WTC11 (cell line): ENCODE results near the gene OBSCN. TPM values are rescaled to one million over a fixed set of nuclear protein-coding genes. Genes with fewer than 3 reads are reported as not detected.

Source experiments
- ATAC-seq: fragments of 200-7000 bp; cut with Tn5 transposase; 2 replicates; pipeline ENCODE4 v1.10.0; 2021; ENCODE audit warnings: mild to moderate bottlenecking, moderate library complexity
- CTCF ChIA-PET: fragments of 300-600 bp; sonication (Branson Sonifier 250); formaldehyde crosslinking; loops from one replicate; lab custom pipeline; 2021; ENCODE audit warnings: antibody characterized with exemption; lab: Charles Lee
- POLR2A ChIA-PET: fragments of 350-600 bp; sonication (Branson Sonifier 250); formaldehyde crosslinking; loops from one replicate; lab custom pipeline; 2021; ENCODE audit warnings: antibody characterized with exemption; lab: Charles Lee
- DNase-seq: peaks from one replicate; pipeline ENCODE4 v3.0.0; 2021; ENCODE audit warnings: low spot score
- H3K27ac Mint-ChIP-seq: 2 replicates; pipeline ENCODE4 v1.8.0; 2021; ENCODE audit warnings: mixed read lengths
- H3K27me3 Mint-ChIP-seq: 2 replicates; pipeline ENCODE4 v1.8.0; 2021; ENCODE audit warnings: low read depth, mild to moderate bottlenecking, moderate library complexity, mixed read lengths
- H3K36me3 Mint-ChIP-seq: 2 replicates; pipeline ENCODE4 v1.8.0; 2021; ENCODE audit warnings: mixed read lengths
- H3K4me1 Mint-ChIP-seq: 2 replicates; pipeline ENCODE4 v1.8.0; 2022; ENCODE audit warnings: mixed read lengths
- H3K4me3 Mint-ChIP-seq: 2 replicates; pipeline ENCODE4 v1.8.0; 2021; ENCODE audit warnings: mild to moderate bottlenecking, moderate library complexity, mixed read lengths
- H3K9me3 Mint-ChIP-seq: 2 replicates; pipeline ENCODE4 v1.8.0; 2021; ENCODE audit warnings: mixed read lengths
- AR ChIP-seq: fragments of 250-450 bp; sonication (Bioruptor Pico); IDR thresholded peaks from 2 replicates; pipeline ENCODE4 v1.9.0; 2021; ENCODE audit warnings: mild to moderate bottlenecking
- ATF6 ChIP-seq: sonication (generic); formaldehyde crosslinking; IDR thresholded peaks from 2 replicates; pipeline ENCODE4 v1.8.1; 2023; ENCODE audit warnings: mild to moderate bottlenecking, missing genetic modification reagents
- CDX4 ChIP-seq: fragments of 250-450 bp; sonication (Bioruptor Pico); IDR thresholded peaks from 2 replicates; pipeline ENCODE4 v1.9.0; 2021; ENCODE audit warnings: moderate library complexity, mild to moderate bottlenecking, inconsistent platforms, borderline replicate concordance
- EMX1 ChIP-seq: fragments of 250-450 bp; sonication (Bioruptor Pico); IDR thresholded peaks from 2 replicates; pipeline ENCODE4 v1.8.0; 2021; ENCODE audit warnings: mild to moderate bottlenecking
- FOXP4 ChIP-seq: sonication (generic); formaldehyde crosslinking; IDR thresholded peaks from 2 replicates; pipeline ENCODE4 v1.8.0; 2022; ENCODE audit warnings: mild to moderate bottlenecking, missing genetic modification reagents
- GTF2I ChIP-seq: fragments of 250-450 bp; sonication (Bioruptor Pico); conservative IDR thresholded peaks from 2 replicates; pipeline ENCODE4 v1.4.0; 2021; ENCODE audit warnings: mild to moderate bottlenecking
- JUN ChIP-seq: sonication (generic); formaldehyde crosslinking; IDR thresholded peaks from 2 replicates; pipeline ENCODE4 v1.8.0; 2023; ENCODE audit warnings: mild to moderate bottlenecking, missing genetic modification reagents
- NR1H2 ChIP-seq: sonication (generic); formaldehyde crosslinking; IDR thresholded peaks from 2 replicates; pipeline ENCODE4 v1.9.0; 2021; ENCODE audit warnings: mild to moderate bottlenecking, moderate library complexity, missing genetic modification reagents
- OVOL2 ChIP-seq: fragments of 250-450 bp; sonication (Bioruptor Pico); IDR thresholded peaks from 2 replicates; pipeline ENCODE4 v1.9.0; 2021; ENCODE audit warnings: mild to moderate bottlenecking, borderline replicate concordance
- TEAD1 ChIP-seq: sonication (generic); formaldehyde crosslinking; IDR thresholded peaks from 2 replicates; pipeline ENCODE4 v1.8.0; 2022; ENCODE audit warnings: mild to moderate bottlenecking, missing genetic modification reagents
- total RNA-seq: library from RNA; stranded (reverse); gene quantifications from 3 replicates; pipeline ENCODE4 v1.2.3, GENCODE V29; 2021
- TF ChIP-seq, protein P1 (sequence below): sonication (generic); formaldehyde crosslinking; IDR thresholded peaks from 2 replicates; pipeline ENCODE4 v1.8.1; 2022; ENCODE audit warnings: missing genetic modification reagents, borderline replicate concordance
- TF ChIP-seq, protein P2 (sequence below): sonication (generic); formaldehyde crosslinking; IDR thresholded peaks from 2 replicates; pipeline ENCODE4 v1.8.1; 2022; ENCODE audit warnings: mild to moderate bottlenecking, moderate library complexity, missing genetic modification reagents

Gene OBSCN
- total RNA-seq, 1 experiment from 2014 or later, result 38.8 TPM

DNA sequence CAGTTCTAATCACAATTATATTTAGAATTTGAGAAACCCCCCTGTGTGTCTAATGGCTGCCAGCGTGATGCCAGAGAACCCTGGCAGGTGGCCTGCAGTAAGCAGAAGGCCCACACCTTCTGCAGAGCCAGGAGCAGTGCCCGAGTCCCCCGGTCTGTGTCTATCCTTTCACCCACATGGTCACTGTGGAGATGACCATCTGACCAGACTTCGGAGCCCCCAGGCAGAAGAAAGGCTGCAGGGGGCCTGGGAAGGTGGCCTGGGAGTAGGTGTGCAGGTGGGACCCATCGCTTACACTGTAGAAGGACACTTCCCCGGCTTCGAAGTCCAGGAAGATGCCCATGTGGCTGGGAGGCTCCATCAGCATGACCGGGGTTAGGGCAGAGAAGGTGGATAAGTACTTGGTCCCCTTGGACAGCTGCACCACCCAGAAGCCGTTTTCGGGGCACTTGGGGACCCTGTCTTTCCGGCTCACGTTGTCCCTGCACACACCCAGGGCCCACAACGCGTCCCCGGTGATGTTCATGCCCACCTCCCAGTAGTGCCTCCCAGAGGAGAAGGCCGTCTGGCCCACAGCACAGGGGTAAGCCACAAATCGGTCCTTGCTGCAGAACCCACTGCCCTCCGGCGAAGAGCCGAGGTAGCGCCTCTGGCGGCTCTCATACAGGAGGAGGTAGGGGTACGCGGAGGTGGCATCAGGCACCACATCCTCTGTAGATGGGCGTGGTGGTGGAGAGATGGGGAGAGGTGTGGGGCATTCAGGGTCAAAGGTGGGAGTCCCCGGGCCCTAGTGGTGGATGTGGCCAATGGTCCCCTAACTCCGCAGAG, 200.4 kb downstream of the OBSCN start:
- ATAC-seq (no peak), DNase-seq (no peak)
- POLR2A ChIA-PET, result interaction anchor here (3.8 kb wide), 1 partner anchor 49 kb away, joined by 52 read pairs; a partner anchor contains a TSS
- H3K27ac Mint-ChIP-seq, result no peak overlapping the region
- H3K36me3 Mint-ChIP-seq, result peaks cover 4% of the 10 kb centered on the region; the same call in 1 of the 2 replicates
- H3K4me1 Mint-ChIP-seq, result peaks cover 24% of the 10 kb centered on the region
- TF ChIP-seq CDX4 (CRISPR knock-in tag) (no peak), AR (CRISPR knock-in tag) (no peak)
- H3K4me3 Mint-ChIP-seq, result peak overlapping the region; percentile 94
- H3K27me3 Mint-ChIP-seq, result peaks cover under 1% of the 10 kb centered on the region; the same call in 1 of the 2 replicates
- H3K9me3 Mint-ChIP-seq, result no peaks in the 10 kb centered on the region
- CTCF ChIA-PET, result no interaction called here

- DNase-seq (peak; percentile 5), ATAC-seq (no peak)
- CTCF ChIA-PET, result interaction anchor here (1.0 to 1.1 kb wide), 2 partner anchors 55 to 136 kb away, joined by 3 read pairs; no protein-coding TSS in a partner anchor
- H3K9me3 Mint-ChIP-seq, result no peaks in the 10 kb centered on the region
- peaks cover 19% of the 10 kb centered on the region for H3K4me1 Mint-ChIP-seq
- H3K36me3 Mint-ChIP-seq, result peaks cover 4% of the 10 kb centered on the region; the same call in 1 of the 2 replicates
- no peak overlapping the region for H3K27ac Mint-ChIP-seq
- POLR2A ChIA-PET, result interaction anchor here (2.1 kb wide), 1 partner anchor 48 kb away, joined by 9 read pairs; a partner anchor contains a TSS
- no peak overlapping the region for H3K4me3 Mint-ChIP-seq
- peaks cover 10% of the 10 kb centered on the region for H3K27me3 Mint-ChIP-seq
- TF ChIP-seq GTF2I (CRISPR knock-in tag), result no peak
- TF ChIP-seq FOXP4, result no peak
- no peak for TF ChIP-seq ATF6 (CRISPR knock-in tag)
- TF ChIP-seq OVOL2 (CRISPR knock-in tag), result no peak
- TF ChIP-seq NR1H2 (CRISPR knock-in tag), result no peak
- no peak for TF ChIP-seq TEAD1
- no peak for TF ChIP-seq AR (CRISPR knock-in tag)
- TF ChIP-seq EMX1 (CRISPR knock-in tag), result no peak
- TF ChIP-seq JUN (CRISPR knock-in tag), result no peak
- TF ChIP-seq, protein P1, sequence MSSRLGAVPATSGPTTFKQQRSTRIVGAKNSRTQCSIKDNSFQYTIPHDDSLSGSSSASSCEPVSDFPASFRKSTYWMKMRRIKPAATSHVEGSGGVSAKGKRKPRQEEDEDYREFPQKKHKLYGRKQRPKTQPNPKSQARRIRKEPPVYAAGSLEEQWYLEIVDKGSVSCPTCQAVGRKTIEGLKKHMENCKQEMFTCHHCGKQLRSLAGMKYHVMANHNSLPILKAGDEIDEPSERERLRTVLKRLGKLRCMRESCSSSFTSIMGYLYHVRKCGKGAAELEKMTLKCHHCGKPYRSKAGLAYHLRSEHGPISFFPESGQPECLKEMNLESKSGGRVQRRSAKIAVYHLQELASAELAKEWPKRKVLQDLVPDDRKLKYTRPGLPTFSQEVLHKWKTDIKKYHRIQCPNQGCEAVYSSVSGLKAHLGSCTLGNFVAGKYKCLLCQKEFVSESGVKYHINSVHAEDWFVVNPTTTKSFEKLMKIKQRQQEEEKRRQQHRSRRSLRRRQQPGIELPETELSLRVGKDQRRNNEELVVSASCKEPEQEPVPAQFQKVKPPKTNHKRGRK (CRISPR knock-in tag), result no peak
- TF ChIP-seq, protein P2, sequence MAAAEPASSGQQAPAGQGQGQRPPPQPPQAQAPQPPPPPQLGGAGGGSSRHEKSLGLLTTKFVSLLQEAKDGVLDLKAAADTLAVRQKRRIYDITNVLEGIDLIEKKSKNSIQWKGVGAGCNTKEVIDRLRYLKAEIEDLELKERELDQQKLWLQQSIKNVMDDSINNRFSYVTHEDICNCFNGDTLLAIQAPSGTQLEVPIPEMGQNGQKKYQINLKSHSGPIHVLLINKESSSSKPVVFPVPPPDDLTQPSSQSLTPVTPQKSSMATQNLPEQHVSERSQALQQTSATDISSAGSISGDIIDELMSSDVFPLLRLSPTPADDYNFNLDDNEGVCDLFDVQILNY (CRISPR knock-in tag), result no peak
Measured at GRCh38 chr1:228408869-228409805, 201.3 kb downstream of the OBSCN start.
